ENCODE data around the gene ANO4.
A peak's percentile ranks its signal among the peaks of the same experiment; 100 is the strongest.

The ANO4 gene

DNA sequence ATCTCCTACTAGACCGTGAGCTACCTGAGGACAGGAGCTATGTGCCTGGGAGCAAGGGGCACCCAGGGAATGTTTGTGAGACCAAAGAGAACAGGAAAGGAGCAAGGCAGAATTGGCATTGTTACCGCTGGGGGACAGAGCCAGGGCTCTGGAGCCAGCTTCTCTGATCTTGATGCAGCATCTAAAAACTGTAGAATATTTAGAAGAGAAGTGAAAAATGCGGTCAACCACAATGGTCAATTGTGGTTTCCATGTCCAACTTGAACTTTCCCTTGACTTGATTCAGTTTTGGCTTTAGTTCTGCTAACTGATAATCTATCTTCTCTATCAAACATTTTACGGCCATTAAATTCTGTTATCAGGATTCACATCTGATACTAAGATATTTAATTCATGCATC lies 201.2 kb downstream of the ANO4 start:
- no peak for DNase-seq

DNA sequence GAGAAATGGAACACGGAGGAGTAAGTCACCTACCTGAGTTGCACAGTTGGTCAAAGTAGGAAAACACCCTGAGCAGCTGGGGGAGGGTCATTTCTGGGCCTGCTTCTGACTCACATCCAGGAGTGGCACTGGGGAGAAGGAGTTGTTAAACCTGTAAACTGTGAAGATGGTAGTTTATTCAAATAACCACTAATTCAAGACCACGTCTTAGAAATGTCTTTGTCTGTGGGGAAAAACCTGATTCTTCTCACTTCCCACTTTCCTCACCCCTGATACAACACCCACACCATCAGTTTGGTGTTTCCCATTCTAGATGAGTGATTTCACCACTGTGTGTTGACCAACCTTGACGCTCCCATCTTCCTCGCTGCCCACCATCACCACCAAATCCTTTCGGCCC lies 207.1 kb downstream of the ANO4 start:
- DNase-seq: no peak

DNA sequence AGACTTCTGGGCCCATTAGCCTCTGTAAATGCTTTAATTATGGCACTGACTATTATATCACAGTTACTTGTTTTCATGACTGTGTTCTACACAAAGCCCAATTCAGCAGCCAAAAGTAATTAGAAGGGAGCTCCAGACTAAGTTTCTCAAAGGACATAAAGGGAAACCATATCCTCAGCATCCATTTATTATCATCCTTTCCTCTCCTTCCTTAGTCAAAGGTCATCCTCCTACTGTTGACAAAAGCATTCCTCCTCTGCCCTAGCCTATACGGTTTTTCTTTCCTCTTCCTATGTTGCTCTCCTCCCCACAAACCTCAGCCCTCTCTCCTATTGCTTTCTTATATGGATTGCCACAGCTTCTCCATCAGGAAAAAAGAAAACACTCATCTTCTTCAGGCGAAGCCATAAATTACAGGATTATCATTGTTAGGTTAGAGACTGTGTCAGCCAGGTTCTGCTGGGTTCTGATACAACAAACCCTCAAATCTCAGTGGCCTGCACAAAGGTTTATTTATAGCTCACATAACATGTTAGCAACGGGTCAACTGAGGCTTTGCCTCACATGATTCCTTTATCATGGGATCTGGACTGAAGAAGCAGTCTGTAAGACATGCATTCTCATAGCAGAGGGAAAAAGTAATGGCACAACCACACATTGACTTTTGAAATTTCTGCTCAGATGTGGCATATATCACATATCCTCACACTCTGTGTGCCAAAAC lies 208.3 kb downstream of the ANO4 start:
- no peak for DNase-seq

DNA sequence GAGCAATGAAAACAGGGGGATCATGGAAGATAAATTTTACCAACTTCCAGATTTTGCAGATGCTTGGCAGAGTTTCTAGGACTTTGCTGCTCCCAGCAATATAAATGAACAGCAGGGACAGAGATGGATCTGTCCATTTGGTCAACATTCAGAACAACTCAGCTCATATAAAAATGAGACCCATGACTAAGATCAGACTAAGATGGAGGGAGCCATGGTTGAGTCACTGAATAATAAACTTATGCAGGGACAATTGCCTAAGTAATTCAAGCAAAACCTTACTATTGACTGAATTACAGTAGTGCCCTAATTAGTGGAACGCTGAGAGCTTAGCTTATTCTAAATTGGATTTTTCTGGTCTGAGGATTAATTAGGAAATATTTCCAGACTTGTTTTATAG lies 210.3 kb downstream of the ANO4 start:
- peak; percentile 15 for DNase-seq

DNA sequence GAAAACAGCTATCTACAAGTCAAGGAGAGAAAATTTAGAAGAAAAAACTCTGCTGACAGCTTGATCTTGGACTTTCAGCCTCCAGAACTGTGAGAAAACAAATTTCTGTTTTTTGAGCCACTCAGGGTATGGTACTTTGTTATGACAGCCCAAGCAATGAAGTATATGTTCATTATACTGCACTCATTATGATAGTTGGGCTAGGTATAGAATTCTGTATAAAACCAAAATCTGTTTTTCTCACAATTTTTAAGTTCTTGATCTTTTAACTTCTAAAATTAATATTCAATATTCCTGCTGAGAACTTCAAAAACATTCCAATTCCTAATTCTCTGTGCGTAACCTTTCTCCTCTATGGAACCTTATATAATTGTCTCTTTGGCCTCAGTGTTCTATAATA lies 214.7 kb downstream of the ANO4 start:
- no peak for DNase-seq

DNA sequence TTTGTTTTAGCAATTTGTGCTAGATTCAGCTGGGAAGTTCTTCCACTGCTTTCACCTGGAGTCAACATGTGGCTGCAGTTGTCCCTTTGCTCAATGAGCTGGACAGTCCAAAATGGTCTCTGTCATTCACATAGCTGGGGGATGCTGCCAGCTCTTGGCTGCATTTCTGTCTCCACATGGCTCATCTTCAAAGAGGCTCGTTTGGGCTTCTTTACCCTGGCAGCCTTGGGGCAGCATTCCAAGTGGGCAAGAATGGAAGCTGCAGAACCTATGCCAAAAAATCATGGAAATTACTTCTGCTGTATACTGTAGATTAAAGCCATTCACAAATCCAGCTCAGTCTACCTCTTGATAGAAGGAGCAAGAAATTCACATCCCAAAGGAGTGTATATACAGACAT lies 216.3 kb downstream of the ANO4 start:
- no peak for DNase-seq

DNA sequence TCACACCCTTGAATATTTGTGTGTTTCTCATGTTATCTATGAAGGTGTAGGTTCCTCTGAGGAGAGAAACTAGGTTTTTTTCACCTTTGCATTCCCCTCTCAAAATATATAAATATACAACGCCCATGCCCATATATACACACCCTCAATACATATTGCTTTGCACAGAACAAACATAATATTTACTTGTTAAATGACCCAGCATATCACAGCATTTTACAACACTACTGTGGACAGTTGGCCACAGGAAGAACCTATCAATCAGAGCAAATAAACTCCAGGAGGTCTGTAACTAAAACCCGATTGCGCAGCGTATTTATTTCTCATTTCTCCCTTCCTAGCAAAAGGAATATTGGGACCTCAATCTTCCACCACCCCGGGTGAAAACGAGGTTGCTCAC lies 219.4 kb downstream of the ANO4 start:
- DNase-seq: no peak

DNA sequence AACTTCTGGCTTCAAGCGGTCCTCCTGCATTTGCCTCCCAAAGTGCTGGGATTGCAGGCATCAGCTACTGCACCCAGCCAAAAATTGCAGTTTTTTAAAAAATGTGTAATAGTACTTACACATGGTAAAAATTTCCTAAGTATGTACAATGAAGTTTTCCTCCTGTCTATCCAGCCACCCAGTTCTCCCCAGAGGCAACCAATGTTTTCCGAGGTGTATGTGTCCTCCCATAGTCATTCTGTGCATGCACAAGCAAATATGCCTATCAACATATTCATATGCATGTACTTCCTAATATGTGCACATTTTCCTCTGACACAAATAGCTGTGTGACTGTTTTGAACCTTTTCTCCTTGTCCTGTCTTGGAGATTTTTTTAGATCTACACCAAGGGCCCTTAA lies 220.5 kb downstream of the ANO4 start:
- DNase-seq: no peak

DNA sequence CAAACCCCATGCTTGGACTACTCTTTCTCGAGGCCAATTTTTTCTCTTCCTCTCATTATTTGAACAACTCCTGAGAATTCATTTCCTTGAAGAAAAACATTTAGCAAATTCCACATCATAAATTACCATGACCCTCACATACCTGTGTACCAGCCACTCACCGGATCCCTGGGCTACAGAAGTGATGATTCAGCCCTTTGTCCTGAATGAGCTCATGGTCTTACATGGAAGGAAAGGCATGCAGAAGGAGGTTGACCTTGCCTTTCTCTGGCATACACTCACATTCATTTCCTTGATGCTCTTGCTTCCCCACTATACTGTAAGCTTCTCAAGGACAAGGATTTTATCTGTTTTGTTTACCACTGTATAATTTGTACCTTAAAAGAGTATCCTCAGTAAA lies 224.0 kb downstream of the ANO4 start:
- DNase-seq: no peak

DNA sequence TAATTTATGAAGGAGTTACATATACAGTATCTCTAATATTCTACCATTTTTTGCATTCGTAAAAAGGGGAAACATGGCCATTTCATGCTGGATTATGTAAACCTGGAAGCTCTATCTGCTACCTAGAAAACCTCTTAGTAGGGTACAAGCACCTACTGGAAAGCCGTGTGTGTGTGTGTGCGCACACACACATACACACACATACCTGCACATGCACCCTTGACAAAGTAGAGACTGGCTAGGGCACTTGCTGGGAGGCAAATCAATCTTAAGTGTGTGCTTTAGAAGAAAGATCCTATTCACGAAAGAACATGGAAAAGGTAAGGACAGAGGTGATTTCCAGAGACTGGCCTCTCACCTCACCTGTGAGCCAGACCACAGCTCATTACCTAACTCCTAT lies 224.6 kb downstream of the ANO4 start:
- no peak for DNase-seq

DNA sequence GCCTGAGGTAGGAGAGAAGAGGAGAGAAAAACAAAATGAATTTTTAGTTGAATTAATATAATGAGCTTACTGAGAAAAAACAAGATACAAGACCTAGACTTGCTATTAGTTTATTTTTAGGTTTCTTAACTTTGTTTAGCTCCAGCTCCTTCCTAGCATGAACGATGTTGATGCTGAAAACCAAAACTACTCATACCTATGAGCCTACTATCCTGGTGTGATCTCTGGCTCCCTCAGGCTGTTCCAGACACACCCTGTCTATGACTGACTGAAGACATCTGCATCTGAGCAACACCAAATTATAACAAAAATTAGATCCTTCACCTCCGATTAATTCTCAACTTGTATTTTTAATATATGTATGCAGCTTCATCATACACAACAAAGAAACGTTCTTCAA lies 225.1 kb downstream of the ANO4 start:
- no peak for DNase-seq

DNA sequence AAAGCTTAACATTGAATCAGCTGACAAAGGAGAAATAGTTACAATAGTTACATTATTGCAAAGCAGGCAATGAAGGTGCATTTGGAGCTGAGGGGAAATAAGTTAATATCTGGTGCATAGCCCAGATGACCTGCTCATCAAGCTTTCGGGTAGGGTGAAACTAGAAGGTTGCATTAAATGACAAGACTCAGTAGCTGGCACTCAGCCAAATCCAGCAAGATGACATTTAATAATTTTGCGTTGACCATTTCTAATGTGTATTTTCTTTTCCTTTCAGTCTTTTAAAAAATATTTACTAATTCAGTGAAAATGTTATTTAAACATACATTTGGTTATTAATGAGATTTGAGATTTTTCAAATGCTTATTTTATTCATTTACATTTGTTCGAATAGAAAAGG lies 226.9 kb downstream of the ANO4 start:
- no peak for DNase-seq

DNA sequence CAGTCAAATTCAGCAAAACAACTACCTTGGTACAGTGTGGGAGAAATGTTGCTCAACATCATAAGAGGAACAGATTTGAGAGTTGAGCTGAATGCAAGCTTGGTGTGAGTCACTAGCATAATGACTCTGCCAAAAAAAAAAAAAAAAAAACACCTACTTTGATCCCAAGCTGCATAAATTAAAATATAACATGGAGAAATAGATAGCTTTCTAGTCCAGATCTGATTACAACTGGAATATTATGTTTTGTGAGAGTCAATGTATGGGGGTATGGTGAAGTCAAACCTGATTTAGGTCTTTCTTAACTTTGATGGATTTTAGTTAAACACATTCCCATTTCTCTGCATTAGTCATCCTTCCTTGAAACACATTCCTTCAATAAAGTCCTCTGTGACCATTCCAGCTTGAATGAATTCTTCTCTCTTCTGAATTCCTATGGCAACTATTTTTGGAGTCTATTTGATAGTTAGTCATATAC lies 227.4 kb downstream of the ANO4 start:
- DNase-seq: no peak

DNA sequence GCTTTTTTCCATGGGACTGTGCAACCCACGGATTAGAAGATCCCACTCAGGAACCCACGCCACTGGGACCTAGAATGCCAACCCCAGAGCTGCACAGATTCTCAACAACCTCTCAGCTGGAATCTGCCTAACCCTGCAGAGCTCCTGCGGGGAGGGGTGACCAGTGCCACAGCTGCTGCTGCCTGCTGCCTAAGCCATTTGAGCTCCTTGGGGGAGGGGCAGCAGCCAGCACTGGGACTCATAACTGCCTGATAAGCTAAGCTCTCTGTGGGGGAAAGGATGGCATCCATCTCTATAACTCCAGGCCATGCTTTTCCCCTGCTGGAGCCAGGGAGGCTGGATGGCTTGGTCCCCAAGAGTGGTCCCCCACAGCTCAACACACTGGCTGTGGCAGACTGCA lies 232.6 kb downstream of the ANO4 start:
- no peak for DNase-seq

DNA sequence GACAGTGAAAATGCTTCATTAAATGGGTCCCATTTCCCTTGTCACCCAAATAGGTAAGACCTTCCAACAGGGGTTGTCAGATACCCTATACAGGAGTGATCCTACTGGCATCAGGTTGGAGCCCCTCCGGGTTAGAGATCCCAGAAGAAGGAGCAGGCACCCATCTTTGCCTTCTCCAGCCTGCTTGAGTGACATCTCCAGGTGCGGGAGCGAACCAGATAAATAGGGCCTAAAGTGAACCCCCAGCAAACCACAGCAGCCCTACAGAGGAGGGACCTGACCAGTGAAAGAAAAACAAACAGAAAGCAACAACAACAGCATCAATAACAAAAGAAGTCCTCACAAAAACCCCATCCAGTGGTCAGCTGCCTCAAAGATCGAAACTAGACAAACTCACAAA lies 233.2 kb downstream of the ANO4 start:
- no peak for DNase-seq

DNA sequence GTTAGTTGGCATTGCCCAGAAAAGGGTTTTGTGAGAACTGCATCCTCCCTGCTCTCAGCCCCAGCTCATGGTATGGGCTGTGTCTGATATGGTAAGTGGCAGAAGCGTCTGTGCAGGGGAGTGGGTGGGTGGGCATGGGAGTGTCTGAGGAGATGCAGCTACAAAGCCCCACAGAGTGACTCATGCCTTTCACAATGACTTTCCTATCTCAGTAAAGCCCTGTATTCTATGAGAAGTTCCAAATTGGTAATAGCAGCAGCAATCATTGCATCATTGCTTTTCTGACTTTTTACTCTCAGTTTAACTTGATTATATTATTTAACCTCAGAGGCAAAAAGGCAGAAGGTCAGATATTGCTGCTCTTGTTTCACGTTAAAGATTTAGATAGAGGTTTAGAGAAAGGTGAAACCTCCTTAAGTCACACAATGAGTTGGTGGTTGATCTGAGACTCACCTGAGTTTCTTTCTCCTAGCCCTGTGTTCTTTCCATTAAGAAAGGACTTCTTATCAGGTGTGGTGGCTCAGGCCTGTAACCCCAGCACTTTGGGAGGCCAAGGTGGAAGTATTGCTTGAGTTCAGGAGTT lies 243.8 kb downstream of the ANO4 start:
- no peak for DNase-seq

DNA sequence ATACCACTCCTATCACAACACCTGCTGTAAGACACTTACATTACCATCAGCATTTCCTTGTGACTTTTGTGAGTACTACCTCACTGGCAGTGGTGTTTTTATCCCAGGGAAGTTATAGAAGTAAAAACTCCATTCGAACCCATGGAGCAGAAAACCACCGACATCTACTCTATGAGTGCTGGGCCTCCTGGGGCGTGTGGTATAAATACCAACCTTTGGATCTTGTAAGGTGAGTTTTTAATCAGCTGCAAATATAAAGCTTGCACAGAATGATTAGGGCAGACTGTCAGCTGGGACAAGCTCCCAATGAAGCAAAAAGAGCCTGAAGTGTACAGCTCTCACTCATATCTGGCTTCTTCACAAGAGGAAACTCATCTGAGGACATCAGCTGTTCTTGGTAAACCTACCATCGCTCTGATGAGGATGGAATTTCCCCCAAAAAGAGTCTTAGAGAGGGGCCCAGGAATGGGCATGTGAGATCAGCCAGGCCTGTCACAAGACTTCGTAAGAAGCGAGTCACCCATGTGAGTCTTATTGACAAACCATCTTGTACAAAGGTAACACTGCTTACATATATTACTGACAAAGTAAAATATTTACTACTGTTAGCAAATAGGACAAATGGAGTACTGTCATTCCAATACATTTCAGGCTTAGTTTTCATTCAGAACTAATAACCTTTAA lies 245.4 kb downstream of the ANO4 start:
- no peak for DNase-seq

DNA sequence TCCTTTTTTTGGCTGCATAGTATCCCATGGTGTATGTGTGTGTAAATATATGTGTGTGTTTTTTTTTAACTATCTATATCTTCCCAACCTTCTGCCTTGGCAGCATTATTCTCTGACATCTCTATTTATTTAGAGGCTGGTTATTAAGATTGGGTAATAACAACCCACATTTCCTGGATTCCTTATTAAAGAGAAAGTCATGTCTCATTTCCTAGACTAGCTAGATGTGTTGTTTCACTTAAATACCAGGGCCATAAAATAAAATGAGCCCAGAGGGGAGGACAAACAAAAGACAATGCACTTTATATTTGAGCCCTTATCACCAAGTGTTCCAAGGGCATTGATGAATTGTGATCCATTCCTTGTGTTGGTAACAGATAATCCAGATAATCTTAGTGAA lies 246.4 kb downstream of the ANO4 start:
- DNase-seq: no peak

DNA sequence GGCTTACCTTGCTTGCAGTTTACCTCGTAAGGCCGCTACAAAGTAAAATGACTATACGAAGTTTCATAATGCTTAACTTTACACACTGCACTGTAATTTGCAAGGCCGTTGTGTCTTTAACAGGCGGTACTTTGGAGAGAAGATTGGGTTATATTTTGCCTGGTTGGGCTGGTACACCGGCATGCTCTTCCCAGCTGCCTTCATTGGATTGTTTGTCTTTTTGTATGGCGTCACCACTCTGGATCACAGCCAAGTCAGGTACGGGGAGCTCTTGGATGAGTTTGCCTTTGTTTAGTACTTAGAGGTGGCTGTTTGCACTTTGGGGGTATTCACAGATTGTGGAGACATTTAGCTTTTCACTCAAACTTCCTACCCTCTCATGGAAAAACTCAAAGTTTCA lies 247.6 kb downstream of the ANO4 start:
- DNase-seq: no peak

DNA sequence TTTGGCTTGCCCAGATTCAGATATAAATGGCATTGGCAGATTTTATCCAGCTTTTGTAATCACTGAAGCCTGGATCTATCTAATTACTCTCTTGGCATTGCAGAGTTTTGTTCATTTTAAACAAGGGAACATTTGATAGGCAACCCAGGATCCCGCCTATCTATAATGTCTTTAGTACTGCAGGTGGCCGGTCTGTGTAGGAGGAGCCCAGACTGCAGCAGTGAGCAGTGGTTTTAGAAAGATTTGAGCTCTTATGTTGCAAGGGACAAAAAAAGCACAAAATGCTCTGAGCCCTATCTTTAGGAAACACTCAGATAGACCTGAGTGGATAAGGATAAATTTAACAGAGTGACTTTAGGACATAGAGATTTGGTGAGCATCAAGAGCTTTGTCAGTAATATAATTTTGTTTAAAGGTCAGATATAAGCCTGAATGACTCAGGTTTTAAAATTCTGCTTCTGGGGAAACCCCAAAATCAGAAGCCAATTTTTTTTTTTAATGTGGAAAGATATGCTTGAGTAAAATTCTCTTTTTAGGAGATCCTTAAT lies 250.0 kb downstream of the ANO4 start:
- DNase-seq: no peak

DNA sequence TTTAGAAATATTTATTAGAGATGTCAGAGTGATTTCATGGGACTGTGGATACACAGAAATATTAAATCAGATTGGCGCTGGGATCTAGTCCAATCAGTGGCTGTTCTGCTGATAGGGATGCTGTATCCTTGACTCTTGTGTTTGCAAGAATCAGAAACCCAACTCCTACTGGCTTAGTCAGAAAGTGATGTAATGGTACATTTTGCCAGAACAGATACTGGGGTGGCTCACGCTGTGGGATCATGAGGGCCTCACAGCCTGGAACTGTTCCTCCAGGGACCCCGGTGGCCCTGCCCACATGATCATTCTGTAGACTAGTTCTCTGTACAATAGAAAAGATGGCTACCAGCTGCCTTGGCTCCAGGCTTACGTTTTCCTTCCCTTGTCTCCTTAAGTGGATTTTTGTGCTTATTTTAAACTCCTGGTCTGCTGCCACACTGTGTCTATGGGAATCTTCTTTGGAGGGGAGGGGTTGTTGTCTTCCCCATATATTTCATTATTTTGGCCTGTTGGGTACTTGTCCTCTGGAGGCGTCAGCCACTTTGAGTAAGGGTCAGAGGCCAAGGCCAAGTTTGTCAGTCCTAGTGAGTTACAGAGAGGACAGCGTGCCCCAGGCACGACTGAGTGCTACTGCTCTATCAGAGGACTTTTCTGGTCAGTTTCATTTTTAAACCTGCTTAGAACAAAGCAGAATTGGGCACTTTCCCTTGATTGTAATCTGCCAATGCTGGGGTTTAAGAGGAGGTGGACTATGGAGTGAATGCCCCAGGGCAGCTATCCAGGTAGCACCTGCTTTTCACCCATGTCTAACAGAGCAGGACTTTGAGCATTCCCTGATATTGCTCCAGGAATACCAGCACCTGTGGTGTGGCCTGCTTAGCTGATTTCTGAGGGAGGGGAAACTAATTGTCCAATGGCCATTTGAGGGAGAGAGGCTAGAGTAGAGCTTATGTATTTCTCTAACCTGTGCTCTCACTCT lies 251.2 kb downstream of the ANO4 start:
- no peak for DNase-seq

DNA sequence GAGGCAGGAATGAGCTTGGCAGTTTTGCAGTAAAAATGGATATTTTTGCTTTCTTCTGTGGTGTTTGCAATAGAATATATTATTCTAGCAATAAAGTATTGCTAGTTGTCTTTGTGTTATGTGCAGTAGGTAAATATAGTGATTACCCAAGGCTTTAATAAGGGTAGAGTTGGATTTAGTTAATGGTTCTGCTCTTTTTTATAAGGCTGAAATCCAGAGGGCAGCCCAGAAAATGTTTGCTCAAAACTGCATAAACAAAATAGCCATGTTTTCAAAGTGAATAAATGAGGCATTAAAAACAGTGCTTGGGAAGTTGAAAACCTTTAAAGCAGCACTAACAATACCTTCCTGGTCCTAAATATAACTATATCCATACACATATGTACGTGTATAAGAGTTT lies 253.1 kb downstream of the ANO4 start:
- no peak for DNase-seq

DNA sequence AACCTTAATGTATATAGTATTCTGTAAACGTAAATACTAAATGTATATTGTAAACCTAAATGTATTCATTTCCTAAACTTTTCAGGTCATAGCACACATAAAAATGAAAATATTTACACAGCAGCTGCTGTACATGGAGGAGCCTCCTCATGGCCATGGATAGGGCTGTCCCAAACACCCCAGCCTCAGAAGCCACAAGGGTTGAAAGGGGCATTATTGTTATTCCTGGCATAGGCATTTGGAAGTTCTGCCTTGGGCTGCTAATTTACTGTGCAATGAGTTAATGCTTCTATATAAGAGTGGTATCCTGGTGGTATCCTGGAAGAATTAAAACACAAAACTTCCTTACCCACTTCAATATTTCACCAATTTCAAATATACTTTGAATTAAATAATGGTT lies 256.1 kb downstream of the ANO4 start:
- no peak for DNase-seq

All from DMS79 treated with DMSO at 0.1 percent for 48 hours (cell line).